ENCODE measurements around the gene VSIG4.

GRCh38 chrX:66021401-66021764 is 18.5 kb downstream of the VSIG4 start:
- TF ChIP-seq ZNF558 (CRISPR knock-in tag; IDR thresholded peaks at IDR 0.05; ENCODE audit: borderline replicate concordance) = no peak
- TF ChIP-seq ZNF746 (CRISPR knock-in tag; IDR thresholded peaks at IDR 0.05) = no peak
- TF ChIP-seq KDM5B (CRISPR knock-in tag; IDR thresholded peaks at IDR 0.05; ENCODE audit: borderline replicate concordance) = no peak
- TF ChIP-seq HOXA3 (CRISPR knock-in tag; IDR thresholded peaks at IDR 0.05) = no peak
- TF ChIP-seq ARHGAP35 (CRISPR knock-in tag; IDR thresholded peaks at IDR 0.05; ENCODE audit: borderline replicate concordance) = no peak
- TF ChIP-seq GRHL1 (CRISPR knock-in tag; conservative IDR thresholded peaks at IDR 0.05) = no peak
- no peak for TF ChIP-seq RFX5 (IDR thresholded peaks at IDR 0.05; ENCODE audit: low read depth, low read length)
- TF ChIP-seq ZNF761 (CRISPR knock-in tag; conservative IDR thresholded peaks at IDR 0.05) = no peak
- no peak for TF ChIP-seq USF2 (IDR thresholded peaks at IDR 0.05; ENCODE audit: low read depth, low read length)
- TF ChIP-seq USF2 (CRISPR knock-in tag; IDR thresholded peaks at IDR 0.05; ENCODE audit: borderline replicate concordance) = no peak
- no peak for TF ChIP-seq CTCF (CRISPR knock-in tag; IDR thresholded peaks at IDR 0.05)

Data from HepG2 (cell line).